H9 (cell line): ENCODE data around the gene LEPROT. TPM values are rescaled to one million over a fixed set of nuclear protein-coding genes. Genes with fewer than 3 reads are reported as not detected.

Source experiments
- DNase-seq: peaks from one replicate; pipeline ENCODE4 v3.0.0-alpha.2; 2017
- H2AFZ ChIP-seq: one replicate; pipeline ENCODE4 v1.6.1; 2013; ENCODE audit warnings: mild to moderate bottlenecking, low read length, control low read depth, moderate library complexity
- H2AK5ac ChIP-seq: 2 replicates; pipeline ENCODE4 v1.6.1; 2013; ENCODE audit warnings: low read length, control low read depth, mixed read lengths; ENCODE audit not compliant: insufficient read length
- H2BK120ac ChIP-seq: one replicate; pipeline ENCODE4 v1.6.1; 2013; ENCODE audit warnings: low read depth, mild to moderate bottlenecking, low read length, control low read depth, inconsistent platforms; ENCODE audit not compliant: poor library complexity, severe bottlenecking
- H2BK12ac ChIP-seq: 2 replicates; pipeline ENCODE4 v1.6.1; 2013; ENCODE audit warnings: low read length, control low read depth, mixed read lengths, low read depth; ENCODE audit not compliant: insufficient read length
- H2BK15ac ChIP-seq: 2 replicates; pipeline ENCODE4 v1.6.1; 2013; ENCODE audit warnings: low read depth, low read length, control low read depth
- H2BK20ac ChIP-seq: one replicate; pipeline ENCODE4 v1.6.1; 2013; ENCODE audit warnings: low read depth, mild to moderate bottlenecking, low read length, control low read depth, inconsistent platforms; ENCODE audit not compliant: poor library complexity, severe bottlenecking
- H2BK5ac ChIP-seq: 2 replicates; pipeline ENCODE4 v1.6.1; 2013; ENCODE audit warnings: low read length, control low read depth, mixed read lengths; ENCODE audit not compliant: insufficient read length
- H3K14ac ChIP-seq: 2 replicates; pipeline ENCODE4 v1.6.1; 2013; ENCODE audit warnings: low read length, control low read depth; ENCODE audit not compliant: insufficient read depth
- H3K18ac ChIP-seq: 2 replicates; pipeline ENCODE4 v1.6.1; 2013; ENCODE audit warnings: low read depth, mild to moderate bottlenecking, mixed read lengths, low read length, control low read depth; ENCODE audit not compliant: insufficient read length
- H3K23ac ChIP-seq: 2 replicates; pipeline ENCODE4 v1.6.1; 2013; ENCODE audit warnings: low read length, control low read depth, mixed read lengths, low read depth; ENCODE audit not compliant: insufficient read length
- H3K23me2 ChIP-seq: 2 replicates; pipeline ENCODE4 v1.6.1; 2013; ENCODE audit warnings: low read depth, mild to moderate bottlenecking, mixed read lengths, low read length, control low read depth; ENCODE audit not compliant: insufficient read length, poor library complexity, severe bottlenecking
- H3K27ac ChIP-seq: 2 replicates; pipeline ENCODE4 v1.5.1; 2013; ENCODE audit warnings: low read length, control low read depth, mixed read lengths, low read depth; ENCODE audit not compliant: insufficient read length
- H3K27me3 ChIP-seq: 2 replicates; pipeline ENCODE4 v1.6.1; 2013; ENCODE audit warnings: low read length, control low read depth, inconsistent platforms; ENCODE audit not compliant: insufficient read depth
- H3K4ac ChIP-seq: 2 replicates; pipeline ENCODE4 v1.6.1; 2013; ENCODE audit warnings: low read depth, mild to moderate bottlenecking, control low read depth, inconsistent platforms, low read length, moderate library complexity
- H3K4me1 ChIP-seq: 2 replicates; pipeline ENCODE4 v1.6.1; 2013; ENCODE audit warnings: low read length, control low read depth, inconsistent platforms; ENCODE audit not compliant: insufficient read depth
- H3K4me2 ChIP-seq: 2 replicates; pipeline ENCODE4 v1.6.1; 2013; ENCODE audit warnings: low read length, control low read depth, mixed read lengths; ENCODE audit not compliant: insufficient read length, insufficient read depth
- H3K56ac ChIP-seq: 2 replicates; pipeline ENCODE4 v1.6.1; 2013; ENCODE audit warnings: low read depth, mild to moderate bottlenecking, mixed read lengths, low read length, control low read depth; ENCODE audit not compliant: insufficient read length
- H3K79me1 ChIP-seq: 2 replicates; pipeline ENCODE4 v1.6.1; 2013; ENCODE audit warnings: low read depth, mild to moderate bottlenecking, moderate library complexity, low read length, control low read depth, inconsistent platforms; ENCODE audit not compliant: insufficient read depth, poor library complexity, severe bottlenecking
- H3K79me2 ChIP-seq: 2 replicates; pipeline ENCODE4 v1.6.1; 2013; ENCODE audit warnings: low read length, control low read depth, inconsistent platforms; ENCODE audit not compliant: insufficient read depth
- H3K9ac ChIP-seq: 2 replicates; pipeline ENCODE4 v1.6.1; 2013; ENCODE audit warnings: low read length, control low read depth, mixed read lengths; ENCODE audit not compliant: insufficient read length; ENCODE audit errors: extremely low read depth
- H3K9me3 ChIP-seq: one replicate; pipeline ENCODE4 v1.6.1; 2013; ENCODE audit warnings: low read depth, low read length, inconsistent platforms; ENCODE audit not compliant: control insufficient read depth
- H3T11ph ChIP-seq: one replicate; pipeline ENCODE4 v1.6.1; 2013; ENCODE audit warnings: mild to moderate bottlenecking, low read length, control low read depth, inconsistent platforms
- H4K20me1 ChIP-seq: one replicate; pipeline ENCODE4 v1.6.1; 2013; ENCODE audit not compliant: control insufficient read depth, insufficient read length, insufficient read depth
- H4K5ac ChIP-seq: 2 replicates; pipeline ENCODE4 v1.6.1; 2013; ENCODE audit warnings: low read depth, mild to moderate bottlenecking, mixed read lengths, low read length, control low read depth; ENCODE audit not compliant: insufficient read length
- H4K8ac ChIP-seq: replicated peaks from 2 replicates; pipeline ENCODE4 v1.6.1; 2013; ENCODE audit warnings: low read length, control low read depth, mixed read lengths, low read depth; ENCODE audit not compliant: insufficient read length
- H4K91ac ChIP-seq: 2 replicates; pipeline ENCODE4 v1.6.1; 2013; ENCODE audit warnings: low read depth, mild to moderate bottlenecking, moderate library complexity, mixed read lengths, low read length, control low read depth; ENCODE audit not compliant: insufficient read length
- H3K27ac Mint-ChIP-seq, 3 experiments: 2 replicates in 2 of 3; 3 replicates in 1 of 3; pipeline ENCODE4 v1.8.0; 2020 to 2021; ENCODE audit warnings: mixed read lengths in 3 of 3, mild to moderate bottlenecking in 1 of 3, moderate library complexity in 1 of 3
- H3K27me3 Mint-ChIP-seq: 2 replicates; pipeline ENCODE4 v1.8.0; 2021; ENCODE audit warnings: low read depth, mild to moderate bottlenecking, moderate library complexity, mixed read lengths
- H3K36me3 Mint-ChIP-seq, 3 experiments: 2 replicates in 2 of 3; 3 replicates in 1 of 3; pipeline ENCODE4 v1.8.0; 2020 to 2021; ENCODE audit warnings: low read depth in 3 of 3, mixed read lengths in 3 of 3; ENCODE audit not compliant: insufficient read depth in 1 of 3
- H3K4me1 Mint-ChIP-seq, 2 experiments: 2 replicates each; pipeline ENCODE4 v1.8.0; 2020; ENCODE audit warnings: mixed read lengths in 2 of 2
- H3K4me3 Mint-ChIP-seq, 2 experiments: 2 replicates in 1 of 2; 3 replicates in 1 of 2; pipeline ENCODE4 v1.8.0; 2020 to 2021; ENCODE audit warnings: mild to moderate bottlenecking in 2 of 2, mixed read lengths in 2 of 2, moderate library complexity in 1 of 2
- H3K9me3 Mint-ChIP-seq, 2 experiments: 2 replicates in 1 of 2; 3 replicates in 1 of 2; pipeline ENCODE4 v1.8.0; 2020; ENCODE audit warnings: mild to moderate bottlenecking in 2 of 2, mixed read lengths in 2 of 2, moderate library complexity in 1 of 2
- WGBS: extraction: QIAGEN DNeasy Blood & Tissue Kit; methylation state at CpG from one replicate; pipeline ENCODE4 v1.1.7; 2013; ENCODE audit warnings: missing lambda C conversion rate, low lambda C conversion rate, mixed read lengths; ENCODE audit not compliant: insufficient read length; ENCODE audit errors: extremely low coverage; 5-methylcytosine and 5-hydroxymethylcytosine counted together
- total RNA-seq: library from RNA; stranded (reverse); gene quantifications from 2 replicates; pipeline ENCODE4 v1.2.1, GENCODE V29; 2021
- TF ChIP-seq, protein P1 (sequence below): fragments of 200-600 bp; sonication (generic); conservative IDR thresholded peaks from 3 replicates; pipeline ENCODE4 v1.8.0; 2021; ENCODE audit warnings: antibody characterized with exemption, mild to moderate bottlenecking

The LEPROT gene
- total RNA-seq, 1 experiment from 2014 or later = 32.6 TPM

GRCh38 chr1:65477414-65478378 is 57.2 kb downstream of the LEPROT start:
- H3K9ac ChIP-seq = no peak overlapping the region
- no peaks in the 10 kb centered on the region for H3K79me2 ChIP-seq
- H3K23ac ChIP-seq = no peak overlapping the region
- no peak overlapping the region for H2BK120ac ChIP-seq
- no peak overlapping the region for H3K4me2 ChIP-seq
- no peaks in the 10 kb centered on the region for H3K27me3 ChIP-seq
- no peak overlapping the region for H3K18ac ChIP-seq
- H3K23me2 ChIP-seq = no peaks in the 10 kb centered on the region
- H3K56ac ChIP-seq = no peak overlapping the region
- H3K27ac ChIP-seq = no peak overlapping the region
- H2BK12ac ChIP-seq = no peak overlapping the region
- H4K91ac ChIP-seq = no peak overlapping the region
- H3T11ph ChIP-seq = no peak overlapping the region
- no peak overlapping the region for H2BK5ac ChIP-seq
- H3K9me3 ChIP-seq = no peaks in the 10 kb centered on the region
- WGBS = no CpG with 5 or more reads among the region's 2 CpGs
- no peaks in the 10 kb centered on the region for H3K4me1 Mint-ChIP-seq
- no peak overlapping the region for H2BK15ac ChIP-seq
- no peaks in the 10 kb centered on the region for H3K79me1 ChIP-seq
- no peaks in the 10 kb centered on the region for H3K36me3 Mint-ChIP-seq
- no peaks in the 10 kb centered on the region; the same call in 1 of the 2 replicates for H3K27me3 Mint-ChIP-seq
- H3K4ac ChIP-seq = no peak overlapping the region
- TF ChIP-seq, protein P1, sequence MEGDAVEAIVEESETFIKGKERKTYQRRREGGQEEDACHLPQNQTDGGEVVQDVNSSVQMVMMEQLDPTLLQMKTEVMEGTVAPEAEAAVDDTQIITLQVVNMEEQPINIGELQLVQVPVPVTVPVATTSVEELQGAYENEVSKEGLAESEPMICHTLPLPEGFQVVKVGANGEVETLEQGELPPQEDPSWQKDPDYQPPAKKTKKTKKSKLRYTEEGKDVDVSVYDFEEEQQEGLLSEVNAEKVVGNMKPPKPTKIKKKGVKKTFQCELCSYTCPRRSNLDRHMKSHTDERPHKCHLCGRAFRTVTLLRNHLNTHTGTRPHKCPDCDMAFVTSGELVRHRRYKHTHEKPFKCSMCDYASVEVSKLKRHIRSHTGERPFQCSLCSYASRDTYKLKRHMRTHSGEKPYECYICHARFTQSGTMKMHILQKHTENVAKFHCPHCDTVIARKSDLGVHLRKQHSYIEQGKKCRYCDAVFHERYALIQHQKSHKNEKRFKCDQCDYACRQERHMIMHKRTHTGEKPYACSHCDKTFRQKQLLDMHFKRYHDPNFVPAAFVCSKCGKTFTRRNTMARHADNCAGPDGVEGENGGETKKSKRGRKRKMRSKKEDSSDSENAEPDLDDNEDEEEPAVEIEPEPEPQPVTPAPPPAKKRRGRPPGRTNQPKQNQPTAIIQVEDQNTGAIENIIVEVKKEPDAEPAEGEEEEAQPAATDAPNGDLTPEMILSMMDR = no peak
- no peaks in the 10 kb centered on the region for H3K9me3 Mint-ChIP-seq
- H4K5ac ChIP-seq = no peak overlapping the region
- H3K27ac Mint-ChIP-seq = no peak overlapping the region
- no peak overlapping the region for H3K14ac ChIP-seq
- H2AK5ac ChIP-seq = no peak overlapping the region
- H4K20me1 ChIP-seq = no peaks in the 10 kb centered on the region
- no peak overlapping the region for H3K4me3 Mint-ChIP-seq
- H3K4me1 ChIP-seq = no peaks in the 10 kb centered on the region
- no peak overlapping the region for H4K8ac ChIP-seq
- no peak overlapping the region for H2AFZ ChIP-seq
- DNase-seq = no peak
- H2BK20ac ChIP-seq = no peak overlapping the region
